Right lobe of liver (tissue), 4 donors: ENCODE measurements around the gene GJB2.

Experiments used
- POLR2A ChIP-seq: fragments of 450-650 bp; IDR thresholded peaks from one replicate; pipeline ENCODE4 v1.6.1; 2017; ENCODE audit warnings: antibody characterized with exemption, mild to moderate bottlenecking
- TF ChIP-seq, protein P1 (sequence below), 4 donors: fragments of 200-600 bp in 3 of 4; fragments of 450-650 bp in 1 of 4; IDR thresholded peaks; one replicate each; pipeline versions ENCODE4 v1.5.1 to v1.8.0; 2016 to 2022; ENCODE audit warnings: antibody characterized with exemption in 4 of 4, mild to moderate bottlenecking in 2 of 4
- donor health status: DM: no; HTN: no; CAD: no.
- donor health status: DM: no; HTN: no; CAD: no.
- donor health status: DM: no; HTN: yes; CAD: no.

DNA sequence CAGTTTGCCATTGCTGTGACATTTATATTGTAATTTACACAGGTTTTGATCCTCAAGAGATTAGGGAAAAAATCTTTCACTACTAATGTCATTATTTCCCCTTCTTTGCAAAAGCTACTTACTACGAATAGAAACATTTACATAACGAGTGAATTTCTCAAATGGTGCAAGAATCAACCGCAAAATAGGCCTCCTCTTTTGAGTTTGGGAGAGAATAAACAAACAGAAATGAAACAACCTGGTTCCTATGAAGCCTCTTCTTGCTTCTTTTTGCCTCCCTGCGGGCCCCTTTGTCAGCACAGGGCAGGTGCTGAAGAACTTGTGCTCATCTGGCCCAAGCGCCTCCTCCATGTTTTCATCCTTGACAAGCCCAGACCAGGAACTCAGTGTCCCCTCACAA is 21.8 kb downstream of the GJB2 start:
- TF ChIP-seq, protein P1, sequence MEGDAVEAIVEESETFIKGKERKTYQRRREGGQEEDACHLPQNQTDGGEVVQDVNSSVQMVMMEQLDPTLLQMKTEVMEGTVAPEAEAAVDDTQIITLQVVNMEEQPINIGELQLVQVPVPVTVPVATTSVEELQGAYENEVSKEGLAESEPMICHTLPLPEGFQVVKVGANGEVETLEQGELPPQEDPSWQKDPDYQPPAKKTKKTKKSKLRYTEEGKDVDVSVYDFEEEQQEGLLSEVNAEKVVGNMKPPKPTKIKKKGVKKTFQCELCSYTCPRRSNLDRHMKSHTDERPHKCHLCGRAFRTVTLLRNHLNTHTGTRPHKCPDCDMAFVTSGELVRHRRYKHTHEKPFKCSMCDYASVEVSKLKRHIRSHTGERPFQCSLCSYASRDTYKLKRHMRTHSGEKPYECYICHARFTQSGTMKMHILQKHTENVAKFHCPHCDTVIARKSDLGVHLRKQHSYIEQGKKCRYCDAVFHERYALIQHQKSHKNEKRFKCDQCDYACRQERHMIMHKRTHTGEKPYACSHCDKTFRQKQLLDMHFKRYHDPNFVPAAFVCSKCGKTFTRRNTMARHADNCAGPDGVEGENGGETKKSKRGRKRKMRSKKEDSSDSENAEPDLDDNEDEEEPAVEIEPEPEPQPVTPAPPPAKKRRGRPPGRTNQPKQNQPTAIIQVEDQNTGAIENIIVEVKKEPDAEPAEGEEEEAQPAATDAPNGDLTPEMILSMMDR (IDR thresholded peaks at IDR 0.05), result no peak
- no peak for TF ChIP-seq POLR2A
